ENCODE measurements around the gene PHLDB2. TPM values are rescaled to one million over a fixed set of nuclear protein-coding genes. Genes with fewer than 3 reads are reported as not detected.
A peak's percentile ranks its signal among the peaks of the same experiment; 100 is the strongest.

The PHLDB2 gene
- polyA plus RNA-seq, 4 donors, result 1.1 to 17.8 (median 4.5) TPM

- WGBS, 3 donors, result 16 to 20% (median 16%) methylated on average over 5 of the region's 5 CpGs
- H3K27ac ChIP-seq (ENCODE audit: low read depth in 1 of 3, low read length in 2 of 3), result peak overlapping the region; percentile 56 to 98 (median 70)
- peaks cover 0 to 8% (median 6%) of the 10 kb centered on the region in 3 donors for H3K4me1 ChIP-seq (ENCODE audit: control insufficient read depth in 3 of 3, insufficient read depth in 2 of 3, low read depth in 1 of 3, low read length in 2 of 3)
- peak overlapping the region; percentile 69 to 93 (median 81) for H3K4me3 ChIP-seq (ENCODE audit: low read depth in 1 of 3, low read length in 3 of 3)
- no peaks in the 10 kb centered on the region for H3K27me3 ChIP-seq (ENCODE audit: control insufficient read depth in 3 of 3, insufficient read depth in 3 of 3, low read length in 3 of 3)
- DNase-seq, result peak in 1 of 2 donors; percentile 31
- no peaks in the 10 kb centered on the region for H3K9me3 ChIP-seq (ENCODE audit: control insufficient read depth in 2 of 2, insufficient read depth in 1 of 2, low read depth in 1 of 2, low read length in 1 of 2)
- no peak for FAIRE-seq
- H3K36me3 ChIP-seq (ENCODE audit: control insufficient read depth in 3 of 3, insufficient read depth in 2 of 3, low read depth in 1 of 3, low read length in 3 of 3), result peaks cover 0 to 3% (median 0%) of the 10 kb centered on the region in 3 donors
Observed at GRCh38 chr3:111979434-111980038, 120.5 kb downstream of the PHLDB2 start.

GRCh38 chr3:111980716-111981456 is 121.8 kb downstream of the PHLDB2 start:
- Histone ChIP-seq H3K9me3 (ENCODE audit: control insufficient read depth in 2 of 2, insufficient read depth in 1 of 2, low read depth in 1 of 2, low read length in 1 of 2) (no peaks in the 10 kb centered on the region), H3K4me3 (ENCODE audit: low read depth in 1 of 3, low read length in 3 of 3) (no peak overlapping the region), H3K27me3 (ENCODE audit: control insufficient read depth in 3 of 3, insufficient read depth in 3 of 3, low read length in 3 of 3) (no peaks in the 10 kb centered on the region), H3K4me1 (ENCODE audit: control insufficient read depth in 3 of 3, insufficient read depth in 2 of 3, low read depth in 1 of 3, low read length in 2 of 3) (peaks cover 0 to 8% (median 6%) of the 10 kb centered on the region in 3 donors), H3K27ac (ENCODE audit: low read depth in 1 of 3, low read length in 2 of 3) (no peak overlapping the region), H3K36me3 (ENCODE audit: control insufficient read depth in 3 of 3, insufficient read depth in 2 of 3, low read depth in 1 of 3, low read length in 3 of 3) (peaks cover 0 to 3% (median 0%) of the 10 kb centered on the region in 3 donors)
- WGBS, 3 donors, result 88 to 89% (median 88%) methylated on average over 10 of the region's 10 CpGs
- FAIRE-seq (no peak), DNase-seq (no peak)

GRCh38 chr3:111981457-111981763 is 122.3 kb downstream of the PHLDB2 start:
- no peaks in the 10 kb centered on the region for H3K27me3 ChIP-seq (ENCODE audit: control insufficient read depth in 3 of 3, insufficient read depth in 3 of 3, low read length in 3 of 3)
- H3K4me1 ChIP-seq (ENCODE audit: control insufficient read depth in 3 of 3, insufficient read depth in 2 of 3, low read depth in 1 of 3, low read length in 2 of 3), result peaks cover 0 to 8% (median 6%) of the 10 kb centered on the region in 3 donors
- H3K9me3 ChIP-seq (ENCODE audit: control insufficient read depth in 2 of 2, insufficient read depth in 1 of 2, low read depth in 1 of 2, low read length in 1 of 2), result no peaks in the 10 kb centered on the region
- H3K36me3 ChIP-seq (ENCODE audit: control insufficient read depth in 3 of 3, insufficient read depth in 2 of 3, low read depth in 1 of 3, low read length in 3 of 3), result peaks cover 0 to 5% (median 0%) of the 10 kb centered on the region in 3 donors
- WGBS, 3 donors, result 13 to 49% (median 37%) methylated on average over 3 of the region's 3 CpGs
- DNase-seq (no peak), FAIRE-seq (no peak)
- H3K4me3 ChIP-seq (ENCODE audit: low read depth in 1 of 3, low read length in 3 of 3), result no peak overlapping the region
- H3K27ac ChIP-seq (ENCODE audit: low read depth in 1 of 3, low read length in 2 of 3), result no peak overlapping the region

- DNase-seq (no peak), FAIRE-seq (no peak)
- no peaks in the 10 kb centered on the region for H3K9me3 ChIP-seq (ENCODE audit: control insufficient read depth in 2 of 2, insufficient read depth in 1 of 2, low read depth in 1 of 2, low read length in 1 of 2)
- no peak overlapping the region for H3K4me3 ChIP-seq (ENCODE audit: low read depth in 1 of 3, low read length in 3 of 3)
- no peaks in the 10 kb centered on the region for H3K27me3 ChIP-seq (ENCODE audit: control insufficient read depth in 3 of 3, insufficient read depth in 3 of 3, low read length in 3 of 3)
- no peak overlapping the region for H3K27ac ChIP-seq (ENCODE audit: low read depth in 1 of 3, low read length in 2 of 3)
- peaks cover 4 to 12% (median 5%) of the 10 kb centered on the region in 3 donors for H3K36me3 ChIP-seq (ENCODE audit: control insufficient read depth in 3 of 3, insufficient read depth in 2 of 3, low read depth in 1 of 3, low read length in 3 of 3)
- peaks cover 0 to 8% (median 6%) of the 10 kb centered on the region in 3 donors for H3K4me1 ChIP-seq (ENCODE audit: control insufficient read depth in 3 of 3, insufficient read depth in 2 of 3, low read depth in 1 of 3, low read length in 2 of 3)
- 46 to 54% (median 51%) methylated on average over 2 of the region's 2 CpGs for WGBS, 3 donors
Observed at GRCh38 chr3:111984636-111985298, 125.7 kb downstream of the PHLDB2 start.

DNA sequence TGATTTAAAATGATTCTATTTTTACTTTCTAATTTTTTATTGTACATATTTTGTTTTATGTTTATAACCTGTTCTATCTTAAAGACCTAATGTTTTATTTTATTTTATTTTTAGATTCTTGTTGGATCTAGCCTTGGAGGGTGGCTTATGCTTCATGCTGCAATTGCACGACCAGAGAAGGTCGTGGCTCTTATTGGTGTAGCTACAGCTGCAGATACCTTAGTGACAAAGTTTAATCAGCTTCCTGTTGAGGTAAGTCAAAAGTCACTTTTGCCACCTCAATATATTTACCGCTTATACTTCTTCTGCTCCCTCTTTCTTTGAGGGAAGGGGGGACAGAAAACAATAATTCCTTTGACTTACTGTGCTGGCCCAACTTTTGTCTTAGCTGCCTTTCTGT is 127.7 kb downstream of the PHLDB2 start:
- FAIRE-seq (no peak), DNase-seq (no peak)
- peaks cover 4 to 9% (median 5%) of the 10 kb centered on the region in 3 donors for H3K36me3 ChIP-seq (ENCODE audit: control insufficient read depth in 3 of 3, insufficient read depth in 2 of 3, low read depth in 1 of 3, low read length in 3 of 3)
- H3K27me3 ChIP-seq (ENCODE audit: control insufficient read depth in 3 of 3, insufficient read depth in 3 of 3, low read length in 3 of 3), result no peaks in the 10 kb centered on the region
- WGBS, 3 donors, result 58 to 75% (median 62%) methylated on average over 3 of the region's 3 CpGs
- no peak overlapping the region for H3K27ac ChIP-seq (ENCODE audit: low read depth in 1 of 3, low read length in 2 of 3)
- no peaks in the 10 kb centered on the region for H3K9me3 ChIP-seq (ENCODE audit: control insufficient read depth in 2 of 2, insufficient read depth in 1 of 2, low read depth in 1 of 2, low read length in 1 of 2)
- H3K4me3 ChIP-seq (ENCODE audit: low read depth in 1 of 3, low read length in 3 of 3), result no peak overlapping the region
- peaks cover 0 to under 1% (median 0%) of the 10 kb centered on the region in 3 donors for H3K4me1 ChIP-seq (ENCODE audit: control insufficient read depth in 3 of 3, insufficient read depth in 2 of 3, low read depth in 1 of 3, low read length in 2 of 3)

- H3K27ac ChIP-seq (ENCODE audit: low read depth in 1 of 3, low read length in 2 of 3), result no peak overlapping the region
- H3K36me3 ChIP-seq (ENCODE audit: control insufficient read depth in 3 of 3, insufficient read depth in 2 of 3, low read depth in 1 of 3, low read length in 3 of 3), result peaks cover 4 to 9% (median 5%) of the 10 kb centered on the region in 3 donors
- 56 to 66% (median 57%) methylated on average over 3 of the region's 3 CpGs for WGBS, 3 donors
- FAIRE-seq (peak; percentile 83), DNase-seq (peak; percentile 63 to 69)
- no peaks in the 10 kb centered on the region for H3K27me3 ChIP-seq (ENCODE audit: control insufficient read depth in 3 of 3, insufficient read depth in 3 of 3, low read length in 3 of 3)
- H3K4me1 ChIP-seq (ENCODE audit: control insufficient read depth in 3 of 3, insufficient read depth in 2 of 3, low read depth in 1 of 3, low read length in 2 of 3), result no peaks in the 10 kb centered on the region
- H3K4me3 ChIP-seq (ENCODE audit: low read depth in 1 of 3, low read length in 3 of 3), result no peak overlapping the region
- H3K9me3 ChIP-seq (ENCODE audit: control insufficient read depth in 2 of 2, insufficient read depth in 1 of 2, low read depth in 1 of 2, low read length in 1 of 2), result no peaks in the 10 kb centered on the region
Observed at GRCh38 chr3:111989061-111989678, 130.1 kb downstream of the PHLDB2 start.

GRCh38 chr3:111993038-111993437 is 134.0 kb downstream of the PHLDB2 start:
- no peak for FAIRE-seq

More at GRCh38 chr3:111993038-111993437, 134.0 kb downstream of the PHLDB2 start:
- Histone ChIP-seq H3K4me3 (ENCODE audit: low read depth in 1 of 3, low read length in 3 of 3) (no peak overlapping the region), H3K4me1 (ENCODE audit: control insufficient read depth in 3 of 3, insufficient read depth in 2 of 3, low read depth in 1 of 3, low read length in 2 of 3) (no peaks in the 10 kb centered on the region), H3K36me3 (ENCODE audit: control insufficient read depth in 3 of 3, insufficient read depth in 2 of 3, low read depth in 1 of 3, low read length in 3 of 3) (peaks cover 0 to 3% (median 1%) of the 10 kb centered on the region in 3 donors), H3K27ac (ENCODE audit: low read depth in 1 of 3, low read length in 2 of 3) (peak overlapping the region in 1 of 3 donors; percentile 14), H3K9me3 (ENCODE audit: control insufficient read depth in 2 of 2, insufficient read depth in 1 of 2, low read depth in 1 of 2, low read length in 1 of 2) (no peaks in the 10 kb centered on the region), H3K27me3 (ENCODE audit: control insufficient read depth in 3 of 3, insufficient read depth in 3 of 3, low read length in 3 of 3) (no peaks in the 10 kb centered on the region)
- DNase-seq, result no peak
- 74 to 93% (median 81%) methylated on average over 2 of the region's 2 CpGs for WGBS, 3 donors
